Endothelial cell of umbilical vein (primary cell): ENCODE measurements around the gene SLC41A3. TPM values are rescaled to one million over a fixed set of nuclear protein-coding genes. Genes with fewer than 3 reads are reported as not detected.

Experiments
- BruUV-seq: library from RNA; stranded (reverse); fragments of 400-500 nt; replicated peaks from 2 replicates; lab custom pipeline; 2021; lab: Mats Ljungman, UMichigan
- CTCF ChIA-PET: fragments of 300-600, 350-600 bp; sonication (Branson Sonifier 250); formaldehyde crosslinking; loops from one replicate; lab custom pipeline; 2021; ENCODE audit warnings: antibody characterized with exemption, inconsistent platforms; lab: Charles Lee
- POLR2A ChIA-PET: fragments of 300-600, 350-600 bp; sonication (Branson Sonifier 250); formaldehyde crosslinking; loops from one replicate; lab custom pipeline; 2021; ENCODE audit warnings: antibody characterized with exemption, inconsistent platforms; lab: Charles Lee
- DNase-seq: peaks from one replicate; pipeline ENCODE4 v3.0.0-alpha.2; 2011; ENCODE audit warnings: low read depth, low spot score
- FAIRE-seq: peaks from 2 replicates; lab custom pipeline; 2011; peaks lifted over from hg19 to GRCh38; lab: Jason Lieb, UNC
- H2AFZ ChIP-seq: 2 replicates; pipeline ENCODE4 v1.6.0; 2012; ENCODE audit warnings: low read depth, low read length, control low read depth, inconsistent platforms
- H3K27ac ChIP-seq: 2 replicates; pipeline ENCODE4 v1.5.1; 2011; ENCODE audit warnings: low read depth, mild to moderate bottlenecking, control low read depth, low read length, moderate library complexity; ENCODE audit not compliant: insufficient read depth
- H3K27me3 ChIP-seq, 2 experiments: 2 replicates each; pipeline versions ENCODE4 v1.6.0 to v1.6.1; 2011; ENCODE audit warnings: low read length in 2 of 2, mixed read lengths in 1 of 2; ENCODE audit not compliant: control insufficient read depth in 2 of 2, insufficient read depth in 2 of 2
- H3K36me3 ChIP-seq, 2 experiments: 2 replicates in 1 of 2; 3 replicates in 1 of 2; pipeline ENCODE4 v1.5.1; 2011; ENCODE audit warnings: low read length in 2 of 2, mild to moderate bottlenecking in 1 of 2, moderate library complexity in 1 of 2; ENCODE audit not compliant: control insufficient read depth in 2 of 2, insufficient read depth in 2 of 2; ENCODE audit errors: extremely low read depth in 1 of 2
- H3K4me1 ChIP-seq: 3 replicates; pipeline ENCODE4 v1.5.1; 2011; ENCODE audit warnings: mild to moderate bottlenecking, low read length; ENCODE audit not compliant: control insufficient read depth, insufficient read depth; ENCODE audit errors: extremely low read depth
- H3K4me2 ChIP-seq: 2 replicates; pipeline ENCODE4 v1.6.1; 2011; ENCODE audit warnings: low read length, control low read depth, mixed read lengths; ENCODE audit not compliant: insufficient read depth
- H3K4me3 ChIP-seq, 3 experiments: fragments of 200-600 bp in 1 of 3; sonication (generic), shearing (Covaris generic) in 1 of 3; replicated peaks in 1 of 3; 2 replicates each; pipeline ENCODE4 v1.5.1; 2011 to 2016; ENCODE audit warnings: control low read depth in 3 of 3, low read length in 3 of 3, mild to moderate bottlenecking in 2 of 3, inconsistent platforms in 1 of 3, low read depth in 1 of 3, moderate library complexity in 1 of 3; ENCODE audit not compliant: insufficient read depth in 1 of 3
- H3K79me2 ChIP-seq: 2 replicates; pipeline ENCODE4 v1.6.0; 2012; ENCODE audit warnings: low read length, inconsistent platforms; ENCODE audit not compliant: control insufficient read depth, insufficient read depth
- H3K9ac ChIP-seq: replicated peaks from 2 replicates; pipeline ENCODE3; 2011; ENCODE audit warnings: low read length, control low read depth; ENCODE audit not compliant: insufficient read depth; ENCODE audit errors: extremely low read depth
- H3K9me1 ChIP-seq: replicated peaks from 3 replicates; pipeline ENCODE4 v1.6.0; 2011; ENCODE audit warnings: mild to moderate bottlenecking, low read length; ENCODE audit not compliant: control insufficient read depth, insufficient read depth; ENCODE audit errors: extremely low read depth
- H3K9me3 ChIP-seq: replicated peaks from 2 replicates; pipeline ENCODE4 v1.5.1; 2012; ENCODE audit warnings: low read length, inconsistent platforms; ENCODE audit not compliant: control insufficient read depth, insufficient read depth
- H4K20me1 ChIP-seq: replicated peaks from 2 replicates; pipeline ENCODE3; 2011; ENCODE audit warnings: mild to moderate bottlenecking, low read length; ENCODE audit not compliant: control insufficient read depth, insufficient read depth; ENCODE audit errors: extremely low read depth
- CTCF ChIP-seq, 2 donors: IDR thresholded peaks; 1 replicate in 1 of 2; 2 replicates in 1 of 2; pipeline ENCODE4 v1.5.1; 2011; ENCODE audit warnings: low read length in 2 of 2, mild to moderate bottlenecking in 2 of 2, moderate library complexity in 2 of 2, control low read depth in 1 of 2, inconsistent platforms in 1 of 2, low read depth in 1 of 2; ENCODE audit not compliant: insufficient read depth in 1 of 2; ENCODE audit errors: extremely low read depth in 1 of 2
- EZH2 ChIP-seq: IDR thresholded peaks from 2 replicates; pipeline ENCODE4 v1.6.1; 2012; ENCODE audit warnings: borderline replicate concordance, low read depth, mild to moderate bottlenecking, moderate library complexity, low read length, inconsistent platforms; ENCODE audit not compliant: severe bottlenecking
- FOS ChIP-seq: IDR thresholded peaks from 2 replicates; pipeline ENCODE4 v1.6.1; 2011; ENCODE audit warnings: mild to moderate bottlenecking, low read length, moderate library complexity, borderline replicate concordance; ENCODE audit not compliant: insufficient read depth
- GATA2 ChIP-seq: IDR thresholded peaks from 2 replicates; pipeline ENCODE4 v1.7.0; 2011; ENCODE audit warnings: low read depth, mild to moderate bottlenecking, moderate library complexity, mixed read lengths, low read length; ENCODE audit not compliant: insufficient read length, insufficient read depth
- JUN ChIP-seq: IDR thresholded peaks from 2 replicates; pipeline ENCODE4 v1.6.1; 2011; ENCODE audit warnings: borderline replicate concordance, low read depth; ENCODE audit not compliant: insufficient read length, insufficient read depth
- MAX ChIP-seq: IDR thresholded peaks from 2 replicates; pipeline ENCODE4 v1.6.1; 2011; ENCODE audit not compliant: insufficient read depth, insufficient read length
- POLR2A ChIP-seq: IDR thresholded peaks from 2 replicates; pipeline ENCODE4 v1.6.1; 2012; ENCODE audit warnings: low read depth, mild to moderate bottlenecking, control low read depth, low read length
- POLR2AphosphoS5 ChIP-seq: IDR thresholded peaks from 2 replicates; pipeline ENCODE4 v1.6.1; 2012; ENCODE audit warnings: low read depth, mild to moderate bottlenecking, control low read depth, low read length, moderate library complexity; ENCODE audit not compliant: insufficient read depth
- dilution Hi-C: fragments of 300-500 bp; cut with MboI; formaldehyde crosslinking; loops from one replicate; pipeline ENCODE4 v1.15.0; 2019; ENCODE audit warnings: low sequenced_read_pairs; ENCODE audit not compliant: extremely low pct_ligation_motif_present
- intact Hi-C: fragments of 100-400 bp; cut with micrococcal nuclease; formaldehyde crosslinking; loops from one replicate; pipeline ENCODE4 v1.10.0; 2022
- polyA plus RNA-seq, 4 experiments: library from polyadenylated mRNA; depleted of rRNA in 3 of 4; stranded (reverse) in 3 of 4; unstranded in 1 of 4; fragments of >200 nt; gene quantifications; 2 replicates each; pipeline versions ENCODE4 v1.2.1 to v1.2.3, GENCODE V29; 2011 to 2012; ENCODE audit warnings: missing spikeins in 1 of 4
- total RNA-seq: library from RNA; stranded (reverse); gene quantifications from 2 replicates; pipeline ENCODE4 v1.2.3, GENCODE V29; 2021

The SLC41A3 gene
- total and polyA plus RNA-seq, 2 donors (not counting 3 experiments of a cell fraction or from before 2014, with no cell fraction given) = 52.5 to 118 TPM

GRCh38 chr3:126111126-126111551 is 27.2 kb upstream of the SLC41A3 start:
- no peaks in the 10 kb centered on the region for H3K27me3 ChIP-seq
- no peaks in the 10 kb centered on the region for H4K20me1 ChIP-seq
- no peaks in the 10 kb centered on the region for H3K9me3 ChIP-seq
- H2AFZ ChIP-seq = no peak overlapping the region
- no peak overlapping the region for H3K4me2 ChIP-seq
- no peak overlapping the region for H3K4me3 ChIP-seq
- dilution Hi-C loops (no loop called here), intact Hi-C loops (no loop called here)
- no peak for TF ChIP-seq EZH2
- no peak for TF ChIP-seq GATA2
- no peak for TF ChIP-seq MAX
- no peak for TF ChIP-seq FOS
- TF ChIP-seq CTCF (IDR thresholded peaks at IDR 0.05; ENCODE audit: extremely low read depth in 1 of 2, insufficient read depth in 1 of 2, low read depth in 1 of 2, low read length in 2 of 2) = no peak
- TF ChIP-seq POLR2A = no peak
- no peak for TF ChIP-seq POLR2AphosphoS5
- no peak for TF ChIP-seq JUN
- H3K9me1 ChIP-seq = no peaks in the 10 kb centered on the region
- no peak overlapping the region for H3K9ac ChIP-seq
- no peaks in the 10 kb centered on the region for H3K79me2 ChIP-seq
- no peaks in the 10 kb centered on the region for H3K36me3 ChIP-seq
- ChIA-PET CTCF (interaction anchor here (1.2 kb wide), 1 partner anchor 102 kb away, joined by 3 read pairs; no protein-coding TSS in a partner anchor), POLR2A (no interaction called here)
- H3K4me1 ChIP-seq = no peaks in the 10 kb centered on the region
- no peak for FAIRE-seq
- no TSS peak for BruUV-seq
- DNase-seq = no peak
- no peak overlapping the region for H3K27ac ChIP-seq
